G401 (cell line): ENCODE measurements around the gene CACNA1H. TPM values are rescaled to one million over a fixed set of nuclear protein-coding genes. Genes with fewer than 3 reads are reported as not detected.

ENCODE experiments used
- DNase-seq: peaks from one replicate; pipeline ENCODE4 v3.0.0-alpha.2; 2015; ENCODE audit warnings: low spot score
- in situ Hi-C: cut with HindIII; loops from 2 replicates; pipeline ENCODE4 v1.10.0; 2016; ENCODE audit warnings: low sequenced_read_pairs, mixed read lengths
- total RNA-seq: library from RNA; depleted of rRNA; stranded (reverse); fragments of >200 nt; shearing (Covaris generic); gene quantifications from 2 replicates; pipeline ENCODE4 v1.2.3, GENCODE V29; 2014

The CACNA1H gene
- total RNA-seq, 1 experiment from 2014 or later = 14.8 TPM

DNA sequence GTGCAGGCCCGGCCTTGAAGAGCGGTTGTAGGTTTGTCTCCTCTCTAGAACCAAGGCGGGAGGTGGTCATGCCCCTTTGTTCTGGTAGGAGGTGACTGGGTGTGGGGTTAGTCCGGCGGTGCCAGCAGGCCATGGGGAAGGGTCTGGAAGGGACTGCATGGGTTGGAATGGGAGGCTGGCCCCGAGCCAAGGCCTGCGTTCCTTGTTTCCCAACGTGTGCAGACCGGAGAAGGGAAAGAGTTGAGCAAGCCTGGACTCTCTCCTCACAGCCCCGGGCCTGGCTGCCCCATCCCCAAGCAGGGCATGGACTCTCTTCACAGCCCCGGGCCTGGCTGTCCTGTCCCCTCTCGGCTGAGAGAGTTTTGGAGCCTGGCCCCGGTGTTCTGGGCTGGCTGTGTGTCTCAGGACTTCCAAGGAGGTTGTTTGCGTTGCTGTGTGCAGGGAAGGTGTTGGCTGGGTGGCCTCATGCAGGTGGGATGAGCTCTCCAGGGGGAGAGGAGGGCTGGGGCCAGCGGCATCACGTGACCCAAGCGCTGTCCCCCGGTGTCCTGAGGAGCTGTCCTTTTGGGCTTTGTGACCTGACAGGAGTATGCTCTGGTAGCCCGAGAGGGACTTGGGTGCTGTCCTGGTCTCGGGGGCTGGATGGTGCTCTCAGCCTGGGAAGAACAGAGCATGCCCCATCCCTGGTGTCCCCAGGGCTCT is 2.6 kb downstream of the CACNA1H start:
- no peak for DNase-seq

DNA sequence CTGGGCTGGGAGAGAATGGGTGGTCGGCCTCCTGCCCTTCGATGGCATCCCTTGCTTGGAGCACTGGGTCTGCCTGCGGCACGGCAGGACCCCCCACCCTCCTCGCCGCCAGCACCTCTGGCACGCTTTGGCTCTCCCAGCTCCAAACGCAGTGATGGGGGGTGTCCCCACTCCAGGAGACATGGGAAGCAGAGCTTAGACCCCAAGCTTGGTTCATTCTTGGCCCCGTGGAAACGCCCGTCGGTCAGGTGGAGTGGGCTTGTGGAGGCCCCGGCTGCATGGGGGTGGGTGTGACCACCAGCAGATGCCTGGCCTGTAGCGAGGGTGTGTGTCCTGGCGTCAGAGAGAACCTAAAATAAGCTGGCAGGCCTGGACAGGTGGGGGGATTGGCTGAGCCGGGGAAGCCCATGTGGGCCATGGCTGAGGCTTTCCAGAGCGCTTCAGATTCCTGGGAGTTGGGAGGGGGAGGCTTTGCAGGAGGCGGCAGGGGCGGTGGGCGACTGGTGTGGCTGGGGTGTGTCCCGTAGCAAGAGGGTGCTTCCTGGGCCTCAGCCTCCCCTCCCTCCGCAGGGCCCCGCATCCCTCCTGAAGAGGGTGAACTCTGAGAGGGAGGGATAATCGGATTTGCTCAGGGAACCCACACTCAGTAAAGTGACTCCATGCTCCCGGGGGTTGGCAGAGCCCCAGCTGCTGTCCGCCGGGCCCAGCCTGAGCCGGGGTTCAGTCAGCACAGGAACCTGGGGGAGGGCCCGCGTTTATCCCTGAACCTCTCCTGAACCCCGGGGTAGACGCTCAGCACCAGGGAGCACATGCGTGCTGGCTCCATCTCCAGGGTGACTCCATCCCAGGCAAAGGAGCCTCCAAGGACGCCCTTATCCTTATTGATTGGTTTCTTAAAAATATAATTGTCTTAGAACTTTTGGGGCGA is 3.4 kb downstream of the CACNA1H start:
- no peak for DNase-seq
- in situ Hi-C loops = no loop called here

More for the DNA sequence above, 2.6 kb downstream of the CACNA1H start:
- in situ Hi-C loops = no loop called here

DNA sequence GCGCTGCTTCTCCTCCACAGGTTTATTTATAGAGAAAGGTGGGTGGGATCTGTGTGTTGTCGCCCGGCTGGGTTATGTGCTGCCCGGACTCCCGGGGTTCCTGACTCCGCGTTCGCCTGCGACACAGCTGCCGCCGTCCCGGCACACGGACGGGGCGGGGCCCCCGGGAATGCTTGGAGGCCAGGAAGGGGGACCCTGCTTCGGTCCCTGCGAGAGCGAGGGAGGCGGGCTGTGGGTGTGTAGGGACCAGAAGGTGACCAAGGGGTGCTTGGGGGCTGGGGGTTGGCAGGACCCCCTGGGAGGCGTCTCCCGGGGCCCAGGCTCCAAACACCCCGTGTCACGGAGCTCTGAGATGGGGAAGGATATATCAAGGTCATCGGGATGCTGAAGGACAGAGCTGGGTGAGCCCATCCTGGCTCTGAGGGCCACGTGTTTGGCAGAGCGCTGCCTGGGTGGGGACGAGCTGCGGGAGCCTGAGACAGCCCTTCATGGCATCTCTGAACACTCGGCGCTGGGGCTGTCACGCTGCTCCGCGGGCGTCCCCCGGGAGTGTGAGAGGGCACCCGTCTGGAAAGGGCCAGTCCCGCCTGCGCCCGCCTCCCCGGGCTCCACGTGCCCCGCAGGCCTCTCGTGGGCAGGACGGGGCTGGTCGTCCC is 4.2 kb downstream of the CACNA1H start:
- in situ Hi-C loops = no loop called here
- DNase-seq = no peak

DNA sequence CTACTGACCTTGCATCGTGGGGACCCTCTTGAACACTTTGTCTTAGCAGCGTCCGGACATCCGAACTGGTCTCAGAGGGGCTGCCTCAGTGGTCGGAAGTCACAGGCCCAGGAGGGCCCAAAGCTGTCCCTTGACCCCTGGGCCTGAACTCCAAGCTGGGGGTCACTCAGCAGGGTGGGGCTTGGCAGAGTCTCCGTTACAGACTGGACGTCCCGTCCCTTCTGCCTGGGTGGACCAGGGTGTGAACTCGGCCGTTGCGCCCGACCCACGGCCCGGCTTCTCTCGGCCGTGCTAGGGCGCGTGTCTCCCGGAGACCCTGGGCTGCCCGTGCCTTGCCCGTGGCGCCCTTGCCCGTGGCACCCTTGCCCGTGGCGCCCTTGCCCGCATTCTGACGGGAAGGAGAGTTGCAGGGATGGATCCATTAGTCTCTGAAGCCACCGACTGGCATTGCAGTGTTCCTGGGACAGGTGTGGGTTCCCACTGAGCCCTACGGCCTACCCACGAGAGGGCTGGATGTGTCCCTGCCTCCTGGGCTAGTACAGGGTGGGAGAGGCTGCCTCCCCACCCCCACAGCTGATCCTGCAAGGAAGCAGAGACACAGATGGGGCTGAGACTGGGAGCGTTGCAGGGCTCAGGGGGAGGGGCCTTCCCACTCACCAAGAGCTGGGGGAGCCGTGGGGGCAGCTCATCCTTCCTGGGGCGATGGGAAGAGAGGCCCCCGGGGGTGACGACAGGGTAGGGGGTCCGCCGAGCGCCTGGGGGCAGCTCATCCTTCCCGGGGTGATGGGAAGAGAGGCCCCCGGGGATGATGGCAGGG is 4.9 kb downstream of the CACNA1H start:
- no peak for DNase-seq
- in situ Hi-C loops = no loop called here

DNA sequence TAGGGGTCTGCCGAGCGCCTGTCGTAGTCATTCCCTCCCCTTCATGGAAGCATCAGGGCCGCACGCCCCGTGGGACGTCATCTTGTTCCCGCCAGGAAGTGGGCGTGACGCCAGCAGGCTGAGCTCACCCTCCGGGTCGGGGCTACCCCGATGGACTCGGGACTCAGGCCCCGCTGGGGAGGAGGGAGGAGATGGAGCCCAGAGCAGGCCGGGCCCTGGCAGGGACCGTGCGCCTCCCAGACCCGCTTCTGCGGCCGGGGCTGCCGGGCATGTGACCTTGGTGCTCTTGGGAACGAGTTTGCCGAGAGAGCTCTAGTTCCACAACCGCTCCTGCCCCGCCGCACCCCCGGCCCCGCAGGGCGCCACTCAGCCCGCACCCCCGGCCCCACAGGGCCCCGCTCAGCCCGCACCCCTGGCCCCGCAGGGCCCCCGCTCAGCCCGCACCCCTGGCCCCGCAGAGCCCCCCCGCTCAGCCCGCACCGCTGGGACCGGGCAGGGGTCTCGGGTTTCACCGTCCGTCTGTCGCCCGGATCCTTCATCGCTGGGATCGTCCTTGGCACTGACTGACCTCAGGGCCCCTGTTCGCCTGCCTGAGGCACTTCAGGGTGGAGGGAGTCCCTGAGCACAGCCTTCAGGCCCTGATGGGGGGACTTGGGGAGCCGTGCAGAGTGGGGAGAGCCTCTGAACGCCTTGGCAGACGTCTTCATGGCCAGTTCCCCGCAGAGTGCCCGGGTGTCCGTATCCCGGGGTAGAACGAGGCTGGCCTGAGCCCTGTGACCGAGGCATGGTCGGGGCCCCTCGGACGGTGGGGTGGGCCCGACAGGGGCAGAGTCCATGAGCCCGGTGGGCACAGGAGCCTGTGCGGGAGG is 5.8 kb downstream of the CACNA1H start:
- no peak for DNase-seq
- in situ Hi-C loops = no loop called here

DNA sequence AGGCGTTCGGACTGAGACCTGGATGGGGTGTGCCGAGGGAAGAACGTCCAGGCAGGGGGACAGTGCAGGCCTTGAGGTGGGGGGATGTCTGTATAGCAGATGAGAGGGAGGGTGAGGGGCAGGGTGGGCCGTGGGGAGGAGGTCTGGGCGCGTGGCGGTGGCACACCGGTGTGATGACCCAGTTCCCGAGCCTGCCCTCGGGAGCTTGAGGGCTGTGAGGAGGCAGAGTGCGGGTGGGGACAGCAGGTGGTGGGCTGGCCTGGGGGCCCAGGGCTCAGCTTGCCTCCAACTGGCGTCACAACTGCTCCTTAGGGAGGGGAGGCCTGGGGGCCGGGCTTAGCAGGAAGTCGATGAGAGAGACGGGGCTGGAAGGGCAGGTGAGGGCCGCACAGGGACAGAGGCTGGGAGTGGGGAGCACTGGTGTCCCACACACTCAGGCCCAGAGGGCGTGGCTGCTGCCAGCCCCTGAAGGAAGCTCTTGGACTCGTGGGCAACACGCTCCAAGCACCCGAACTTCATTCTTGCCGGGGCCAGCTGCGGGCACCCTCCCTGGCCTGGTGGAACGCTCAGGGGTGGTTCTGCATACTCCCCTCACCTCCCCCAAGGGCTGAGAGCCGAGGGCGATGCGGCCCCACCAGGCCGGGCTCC is 6.5 kb downstream of the CACNA1H start:
- DNase-seq = no peak
- in situ Hi-C loops = no loop called here

DNA sequence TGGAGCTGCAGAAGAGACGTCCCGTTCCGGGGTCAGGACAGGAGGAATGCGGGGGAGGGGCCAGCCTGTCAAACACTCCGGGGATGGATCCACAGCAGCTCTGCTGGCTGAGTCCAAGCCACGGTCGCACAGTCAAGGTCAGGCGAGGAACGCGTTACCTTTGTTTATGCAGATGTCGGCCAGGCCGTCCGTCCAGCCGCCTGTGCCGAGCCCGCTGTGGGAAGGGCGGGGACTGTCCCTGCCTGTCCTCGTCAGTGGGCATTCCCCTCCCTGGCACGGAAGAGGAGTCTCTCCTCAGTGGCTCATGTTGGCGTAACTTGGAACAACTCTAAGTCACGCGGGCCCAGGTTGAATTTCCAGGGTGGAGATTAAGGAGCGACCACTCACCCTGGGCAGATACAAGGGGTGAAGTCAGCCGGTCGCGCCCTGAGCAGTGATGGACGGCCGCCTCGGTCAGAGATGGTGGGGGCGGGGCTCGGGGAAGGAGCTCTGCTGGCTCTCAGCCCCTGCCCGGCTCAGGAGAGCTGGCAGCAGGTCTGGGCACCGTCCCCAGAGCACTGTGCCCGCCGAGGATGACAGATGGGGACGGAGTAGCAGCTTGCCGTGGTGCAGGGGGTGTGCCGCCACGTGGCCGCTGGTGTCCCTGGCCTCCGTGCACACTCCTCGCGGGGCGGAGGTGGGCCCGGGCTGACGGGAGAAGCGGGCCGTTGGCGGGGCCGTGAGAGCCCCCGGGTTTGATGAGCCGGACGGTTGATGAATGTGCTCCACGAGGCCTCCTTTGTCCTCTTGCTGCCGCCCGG is 7.3 kb downstream of the CACNA1H start:
- in situ Hi-C loops = no loop called here
- peak; percentile 95 for DNase-seq

DNA sequence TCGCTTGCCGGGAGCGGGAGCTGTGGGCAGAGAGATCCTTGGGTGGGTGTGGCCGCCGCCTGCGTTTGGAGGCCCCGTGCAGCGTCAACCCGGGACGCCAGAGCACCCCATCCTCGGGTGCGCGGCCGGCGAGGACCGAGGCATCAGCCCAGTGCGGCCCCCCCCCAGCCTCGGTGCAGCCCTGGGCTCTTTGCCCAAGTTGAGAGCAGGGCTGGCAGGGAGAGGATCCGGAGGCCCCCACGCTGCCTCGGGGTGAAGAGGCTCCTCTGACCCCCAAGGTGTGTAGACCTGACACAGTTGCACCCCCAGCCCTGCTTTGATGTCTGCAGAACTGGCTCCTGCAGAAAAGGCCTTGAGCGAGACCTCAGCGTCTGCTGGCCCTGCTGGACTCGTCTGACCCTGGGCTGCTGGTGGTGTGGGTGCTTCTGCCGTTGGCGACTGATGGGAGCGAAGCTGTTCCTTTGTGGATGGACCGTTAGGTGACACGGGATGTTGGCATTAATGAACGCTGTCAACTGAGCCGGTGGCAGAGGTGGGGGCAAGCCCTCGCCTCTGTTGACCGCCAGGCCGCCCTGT is 8.0 kb downstream of the CACNA1H start:
- in situ Hi-C loops = no loop called here
- DNase-seq = no peak

DNA sequence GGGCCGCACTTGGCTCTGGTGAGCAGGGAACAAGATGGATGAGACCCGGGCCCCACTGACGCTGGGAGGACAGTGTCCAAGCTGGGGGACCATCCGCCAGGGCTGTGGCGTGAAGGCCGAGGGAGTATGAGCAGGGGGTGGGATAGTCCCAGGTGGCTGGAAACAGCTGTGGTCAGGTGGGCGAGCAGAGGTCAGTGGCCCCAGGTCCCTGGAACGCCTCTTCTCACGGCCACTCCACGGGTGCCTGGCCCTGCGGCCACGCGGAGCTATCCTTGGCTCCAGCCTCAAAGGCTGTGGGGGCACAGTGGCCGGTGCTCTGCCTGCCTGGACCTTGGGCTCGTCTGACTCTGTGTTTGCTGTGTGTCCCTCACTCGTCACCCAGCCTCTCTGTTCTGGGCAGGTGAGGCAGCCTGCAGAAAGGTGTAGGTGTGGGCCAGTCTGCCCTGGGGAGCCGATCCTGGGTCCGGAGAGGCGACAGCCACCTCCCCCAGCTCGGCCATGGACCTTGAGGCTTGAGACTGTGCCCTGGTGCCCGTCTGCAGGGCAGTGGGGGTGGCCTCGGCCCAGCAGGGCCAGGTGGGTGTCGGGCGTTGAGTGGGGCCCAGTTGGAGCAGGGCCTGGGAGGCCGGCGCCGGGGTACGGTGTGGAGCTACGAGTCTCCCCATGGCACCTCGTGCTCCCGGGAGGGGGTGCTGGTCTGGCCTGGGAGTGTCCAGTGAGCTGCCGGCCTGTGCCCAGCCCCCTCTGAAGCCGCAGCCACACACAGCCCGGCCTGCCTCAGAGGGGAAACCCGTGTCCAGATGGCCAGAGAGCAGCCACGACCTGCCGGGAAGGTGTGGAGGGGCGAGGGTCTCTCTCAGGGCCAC is 10.0 kb downstream of the CACNA1H start:
- in situ Hi-C loops = no loop called here
- DNase-seq = no peak

DNA sequence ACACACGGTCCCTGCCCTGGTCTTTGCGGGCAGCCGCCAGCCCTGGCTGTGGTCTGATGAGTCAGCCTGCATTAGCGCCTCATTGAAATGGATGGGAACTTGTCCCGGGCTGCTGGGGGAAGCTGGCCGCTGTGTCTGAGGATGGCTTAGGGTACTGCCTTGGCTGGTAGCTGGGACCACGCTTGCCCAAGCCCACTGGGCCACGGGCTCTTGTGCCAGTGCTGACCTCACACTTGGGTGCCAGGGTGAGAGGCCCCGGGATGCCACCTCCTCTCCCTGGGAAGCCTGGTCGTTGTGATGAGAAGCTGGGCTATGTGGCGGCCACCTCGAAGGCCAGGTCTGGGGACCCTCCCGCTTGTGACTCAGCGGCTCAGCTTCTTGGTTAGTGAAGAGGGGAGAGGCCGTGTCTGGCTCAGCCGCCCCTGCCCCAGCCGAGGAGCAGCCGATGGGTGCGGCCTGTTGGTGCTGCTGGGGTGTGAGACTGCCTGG is 10.7 kb downstream of the CACNA1H start:
- in situ Hi-C loops = no loop called here
- no peak for DNase-seq

DNA sequence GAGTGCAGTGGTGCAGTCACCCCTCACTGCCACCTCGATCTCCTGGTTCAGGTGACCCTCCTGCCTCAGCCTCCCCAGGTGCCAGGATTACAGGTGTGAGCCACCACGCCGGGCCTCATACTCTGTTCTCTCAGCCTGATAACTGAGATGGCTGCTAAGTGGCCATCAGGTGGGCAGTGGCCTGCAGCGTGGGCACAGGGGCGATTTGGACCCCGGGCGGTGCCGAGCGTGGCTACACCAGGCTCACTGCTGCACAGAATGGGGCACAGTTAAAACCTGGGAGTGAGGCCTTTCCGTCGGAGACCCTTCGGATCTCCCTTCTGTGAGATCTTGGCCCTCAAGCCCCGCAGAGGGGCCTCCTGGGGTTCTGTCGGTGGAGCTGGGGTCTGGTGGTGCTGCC is 11.5 kb downstream of the CACNA1H start:
- DNase-seq = no peak
- in situ Hi-C loops = no loop called here

DNA sequence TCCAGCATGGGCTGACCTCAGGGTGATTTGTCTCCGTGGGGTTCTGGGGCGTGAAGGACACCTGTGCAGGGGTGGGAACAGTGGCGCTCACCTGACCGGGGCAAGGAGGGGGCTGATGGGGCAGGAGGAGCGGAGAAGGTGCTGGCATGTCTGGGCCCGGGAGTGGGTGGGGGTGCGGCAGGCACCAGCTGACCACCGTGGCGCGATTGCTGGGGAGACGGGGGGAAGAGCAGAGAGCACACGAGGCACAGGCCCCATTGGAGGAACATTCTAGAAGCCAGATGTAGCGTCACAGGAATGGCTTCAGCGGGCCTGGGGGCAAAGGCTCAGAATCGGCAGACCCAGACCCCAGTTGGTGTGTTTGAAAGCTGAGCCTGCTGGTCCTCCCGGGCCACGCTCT is 12.1 kb downstream of the CACNA1H start:
- in situ Hi-C loops = no loop called here
- no peak for DNase-seq

DNA sequence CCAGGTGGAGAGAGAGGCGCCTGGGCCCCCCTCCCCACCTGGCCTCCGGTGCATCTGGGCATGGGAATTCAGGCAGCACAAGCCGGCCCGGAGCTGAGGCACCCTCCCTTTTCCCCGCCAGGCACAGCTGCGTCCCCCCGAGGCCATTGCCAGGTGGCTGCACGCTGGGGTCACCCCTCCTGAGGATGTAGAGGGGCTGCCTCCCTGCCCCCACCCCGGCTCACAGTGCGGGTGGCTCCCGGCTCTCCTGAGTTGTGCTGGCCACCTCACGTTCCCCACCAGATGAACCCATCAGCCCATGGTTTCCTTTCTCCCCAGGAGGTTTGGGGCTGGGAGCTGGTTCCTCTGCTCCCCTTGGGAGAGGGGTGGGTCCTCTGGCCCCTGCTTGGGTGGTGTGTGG is 12.6 kb downstream of the CACNA1H start:
- DNase-seq = no peak
- in situ Hi-C loops = no loop called here

DNA sequence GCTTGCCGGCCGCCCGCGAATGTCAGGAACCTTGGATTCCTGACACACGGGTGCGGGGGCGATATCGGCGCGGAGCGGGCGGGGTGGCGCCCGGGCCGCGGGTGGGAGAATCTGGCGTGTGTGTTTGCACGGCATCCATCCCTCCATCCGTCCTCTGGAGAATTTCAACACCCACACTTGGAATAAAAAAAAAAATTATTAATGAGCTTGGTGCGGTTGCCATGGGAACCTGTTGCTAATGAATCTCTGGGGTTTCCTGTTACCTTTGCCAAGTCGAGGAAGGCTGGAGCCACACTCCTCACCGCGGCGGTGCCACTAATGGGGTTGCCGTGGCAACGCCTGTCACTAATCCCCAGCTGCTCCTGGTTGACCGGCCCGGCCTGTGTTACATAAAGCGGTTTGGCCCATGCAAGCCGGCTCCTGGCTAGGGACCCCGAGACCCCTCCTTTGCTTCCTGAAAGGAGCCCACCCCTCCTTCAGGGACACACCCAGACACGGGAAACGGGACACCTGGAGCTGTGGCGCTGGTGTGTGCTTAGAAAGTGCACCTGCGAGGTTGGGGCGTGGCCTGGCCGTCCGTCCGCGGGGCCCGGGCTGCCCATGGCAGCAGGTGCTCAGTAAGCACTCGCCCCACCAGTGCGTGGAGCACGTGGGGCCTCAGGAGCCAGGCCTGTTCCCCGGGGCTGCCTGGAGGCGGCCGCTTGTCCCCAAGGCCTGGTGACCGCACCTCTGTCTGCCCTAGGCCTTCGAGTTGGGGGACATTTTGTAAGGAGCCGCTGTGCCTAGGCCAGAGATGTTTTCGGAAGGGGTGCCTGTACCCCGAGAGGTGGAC is 14.6 kb downstream of the CACNA1H start:
- peak; percentile 89 for DNase-seq
- in situ Hi-C loops = no loop called here

DNA sequence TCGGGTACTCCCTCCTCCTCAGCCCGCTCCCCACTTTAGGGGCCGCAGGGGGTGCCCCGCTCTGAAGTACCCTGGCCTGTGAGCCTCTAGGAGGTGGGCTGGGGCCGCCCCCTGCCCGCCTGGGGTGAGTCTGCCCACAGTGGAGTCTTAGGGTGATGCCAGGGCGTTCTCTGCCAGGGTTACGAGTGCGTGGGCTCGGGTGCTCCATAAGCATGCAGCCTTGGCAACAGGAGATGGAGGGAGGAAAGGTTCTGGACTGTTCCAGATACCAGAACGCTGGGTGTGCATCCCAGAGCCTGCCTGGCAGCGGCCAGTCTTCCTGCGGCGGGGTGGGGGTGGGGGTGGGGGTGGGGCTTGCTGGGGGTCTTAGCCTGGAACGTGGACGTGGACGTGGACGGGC is 15.9 kb downstream of the CACNA1H start:
- DNase-seq = no peak
- in situ Hi-C loops = no loop called here
